ENCODE measurements around the gene ZNF580. TPM values are rescaled to one million over a fixed set of nuclear protein-coding genes. Genes with fewer than 3 reads are reported as not detected.

Gene ZNF580
- total and polyA plus RNA-seq, 2 of the 13 experiments (the other 11 are each of a cell fraction or from before 2014, with no cell fraction given), result 4.4 to 6.0 TPM

GRCh38 chr19:55624109-55625003, 16.4 kb upstream of the ZNF580 start, which contains the start of gene ZNF784 (continued):
- TF ChIP-seq EP300 (IDR thresholded peaks at IDR 0.05; ENCODE audit: low read depth in 2 of 2, low read length in 2 of 2) (no peak), EP300 (CRISPR knock-in tag; IDR thresholded peaks at IDR 0.05; ENCODE audit: borderline replicate concordance) (no peak), MATR3 (CRISPR knock-in tag; IDR thresholded peaks at IDR 0.05) (no peak), FUBP1 (CRISPR knock-in tag; IDR thresholded peaks at IDR 0.05; ENCODE audit: borderline replicate concordance) (no peak), MYNN (CRISPR knock-in tag; IDR thresholded peaks at IDR 0.05; ENCODE audit: low read depth) (no peak), TBP (CRISPR knock-in tag; IDR thresholded peaks at IDR 0.05) (no peak), POGZ (CRISPR knock-in tag; IDR thresholded peaks at IDR 0.05) (no peak), SMC3 (IDR thresholded peaks at IDR 0.05; ENCODE audit: low read length) (no peak), ZNF362 (CRISPR knock-in tag; IDR thresholded peaks at IDR 0.05; ENCODE audit: borderline replicate concordance) (peak; percentile 11; the same call in 1 of the 2 replicates), ZNF747 (CRISPR knock-in tag; IDR thresholded peaks at IDR 0.05; ENCODE audit: borderline replicate concordance) (no peak), HNF4A (CRISPR knock-in tag; IDR thresholded peaks at IDR 0.05) (peak; percentile 33; the same call in 1 of the 2 replicates), HNF1A (IDR thresholded peaks at IDR 0.05; ENCODE audit: low read depth) (no peak), HNF1A (CRISPR knock-in tag; IDR thresholded peaks at IDR 0.05; ENCODE audit: borderline replicate concordance) (no peak), NRL (CRISPR knock-in tag; IDR thresholded peaks at IDR 0.05; ENCODE audit: borderline replicate concordance) (peak; percentile 66; the same call in 1 of the 2 replicates), TERF1 (CRISPR knock-in tag; IDR thresholded peaks at IDR 0.05) (no peak), ZBTB10 (CRISPR knock-in tag; IDR thresholded peaks at IDR 0.05; ENCODE audit: borderline replicate concordance) (no peak), MED13 (CRISPR knock-in tag; IDR thresholded peaks at IDR 0.05) (no peak)
